PC-9 (cell line): Measurements from ENCODE around the gene DLGAP4.

Experiments used
- CTCF ChIP-seq: fragments of 200-600 bp; sonication (generic); conservative IDR thresholded peaks from 2 replicates; pipeline ENCODE4 v1.6.1; 2017; ENCODE audit warnings: mixed run types, antibody characterized with exemption, mild to moderate bottlenecking, moderate library complexity
- EZH2 ChIP-seq: fragments of 200-600 bp; sonication (generic); IDR thresholded peaks from 2 replicates; pipeline ENCODE4 v1.8.0; 2017; ENCODE audit warnings: antibody characterized with exemption, low read depth

GRCh38 chr20:36549628-36549941 lies 243.4 kb downstream of the DLGAP4 start:
- TF ChIP-seq CTCF (no peak), EZH2 (no peak)
